GM20431 (cell line): ENCODE measurements around the gene ZBTB17.

Source experiments
- in situ Hi-C: fragments of 300-500 bp; cut with MseI, MboI; formaldehyde crosslinking; loops from one replicate; pipeline ENCODE4 v1.15.0; 2020; ENCODE audit warnings: low sequenced_read_pairs; ENCODE audit not compliant: unreplicated experiment

Gene ZBTB17

GRCh38 chr1:15992187-15992553 lies 16.3 kb upstream of the ZBTB17 start:
- in situ Hi-C loops: loop anchor here (25.0 kb wide), 1 partner anchor 180 kb away; the partner anchor contains the start of gene UQCRHL

- in situ Hi-C loops: loop anchor here (25.0 kb wide), 1 partner anchor 179 kb away; the partner anchor contains the start of gene UQCRHL
These were observed 15.7 kb upstream of the ZBTB17 start for GRCh38 chr1:15991427-15992186.

- in situ Hi-C loops: loop anchor here (25.0 kb wide), 1 partner anchor 177 kb away; the partner anchor contains the start of gene UQCRHL
These were observed 13.9 kb upstream of the ZBTB17 start for GRCh38 chr1:15989776-15990175.

GRCh38 chr1:15988856-15989736 lies 13.2 kb upstream of the ZBTB17 start:
- in situ Hi-C loops: loop anchor here (25.0 kb wide), 1 partner anchor 177 kb away; the partner anchor contains the start of gene UQCRHL

- in situ Hi-C loops: loop anchor here (25.0 kb wide), 1 partner anchor 173 kb away; the partner anchor contains the start of gene UQCRHL
These were observed 9.9 kb upstream of the ZBTB17 start for GRCh38 chr1:15985611-15986297.

GRCh38 chr1:15983275-15983674 lies 7.4 kb upstream of the ZBTB17 start:
- in situ Hi-C loops: loop anchor here (25.0 kb wide), 1 partner anchor 171 kb away; the partner anchor contains the start of gene UQCRHL

GRCh38 chr1:15981679-15982078 lies 5.8 kb upstream of the ZBTB17 start:
- in situ Hi-C loops: loop anchor here (25.0 kb wide), 1 partner anchor 169 kb away; the partner anchor contains the start of gene UQCRHL

GRCh38 chr1:15977947-15978346 lies 2.0 kb upstream of the ZBTB17 start:
- in situ Hi-C loops: loop anchor here (25.0 kb wide), 1 partner anchor 166 kb away; the partner anchor contains the start of gene UQCRHL

- in situ Hi-C loops: loop anchor here (25.0 kb wide), 1 partner anchor 163 kb away; the partner anchor contains the start of gene UQCRHL
These were observed 520 bp downstream of the ZBTB17 start for GRCh38 chr1:15975358-15975804.

- in situ Hi-C loops: loop anchor here (25.0 kb wide), 1 partner anchor 163 kb away; the partner anchor contains the start of gene UQCRHL
These were observed 1.0 kb downstream of the ZBTB17 start for GRCh38 chr1:15974855-15975254.

GRCh38 chr1:15973772-15974171 lies 2.1 kb downstream of the ZBTB17 start:
- in situ Hi-C loops: no loop called here

GRCh38 chr1:15972409-15972808 lies 3.5 kb downstream of the ZBTB17 start:
- in situ Hi-C loops: no loop called here

GRCh38 chr1:15970911-15971310 lies 5.0 kb downstream of the ZBTB17 start:
- in situ Hi-C loops: no loop called here

- in situ Hi-C loops: no loop called here
These were observed 6.5 kb downstream of the ZBTB17 start for GRCh38 chr1:15969321-15969880.

- in situ Hi-C loops: no loop called here
These were observed 7.7 kb downstream of the ZBTB17 start for GRCh38 chr1:15968172-15968571.

- in situ Hi-C loops: no loop called here
These were observed 9.0 kb downstream of the ZBTB17 start for GRCh38 chr1:15966956-15967344.

GRCh38 chr1:15966081-15966955 lies 9.6 kb downstream of the ZBTB17 start:
- in situ Hi-C loops: no loop called here

GRCh38 chr1:15965228-15965767 lies 10.6 kb downstream of the ZBTB17 start:
- in situ Hi-C loops: no loop called here
